Middle frontal gyrus (tissue), 1 donor: ENCODE results near the gene TMEM245.
"Not testable (repeated sequence)": the region's sequence is repeated elsewhere in the genome, so short reads cannot be mapped to it uniquely, and the experiment has no call there.

Experiments used
- DNase-seq: peaks from one replicate; pipeline ENCODE4 v3.0.0-alpha.2; 2015; ENCODE audit warnings: low spot score; ENCODE audit errors: extremely low spot score

Gene TMEM245

DNA sequence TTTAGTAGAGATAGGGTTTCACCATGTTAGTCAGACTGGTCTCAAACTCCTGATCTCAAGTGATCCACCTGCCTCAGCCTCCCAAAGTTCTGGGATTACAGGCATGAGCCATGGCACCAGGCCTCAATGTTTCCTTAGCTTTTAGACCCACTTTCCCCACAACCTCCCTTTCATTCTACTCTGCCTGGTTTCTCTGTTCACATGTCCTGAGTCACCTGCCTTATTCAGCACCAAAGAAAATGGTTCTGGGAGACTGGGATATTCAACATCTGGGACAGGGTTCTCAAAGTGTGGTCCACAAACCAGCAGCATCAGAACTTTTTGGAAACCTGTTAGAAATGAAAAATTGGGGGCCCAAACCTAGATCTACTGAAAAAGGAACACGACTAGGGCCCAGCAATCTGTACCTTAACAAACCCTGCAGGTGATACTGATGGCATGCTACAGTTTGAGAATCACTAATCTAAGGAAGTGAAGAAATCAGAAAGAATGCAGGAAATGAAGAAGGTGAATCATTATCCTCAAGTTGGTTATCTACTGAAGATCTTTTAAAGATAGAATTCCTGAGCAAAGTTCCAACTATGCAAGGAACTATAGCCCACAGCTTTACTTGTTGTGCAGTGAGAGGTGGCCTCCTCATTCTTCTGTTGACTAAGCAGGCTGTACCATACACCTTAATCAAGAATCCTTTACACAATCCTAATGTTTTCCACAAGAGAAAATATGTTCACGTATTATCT, 54.6 kb downstream of the TMEM245 start:
- no peak for DNase-seq

DNA sequence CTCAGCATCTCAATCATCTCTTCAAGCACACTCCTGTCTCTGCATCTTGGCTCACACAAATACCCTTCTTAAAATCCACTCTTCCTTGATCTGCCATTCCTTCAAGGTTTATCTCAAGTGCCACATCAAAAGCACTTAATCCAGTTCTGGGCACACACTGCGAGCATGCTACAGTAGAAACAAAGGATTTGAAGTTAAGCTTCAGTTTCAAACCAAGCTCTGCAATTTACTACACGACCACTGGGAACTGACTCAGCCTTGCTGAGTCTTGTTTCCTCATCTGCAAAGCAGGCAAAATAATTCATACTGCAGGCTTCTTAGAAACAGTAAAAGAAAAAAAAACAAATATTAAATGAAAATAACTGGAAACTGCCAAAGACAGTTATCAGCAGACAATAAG, 56.0 kb downstream of the TMEM245 start:
- DNase-seq: no peak

DNA sequence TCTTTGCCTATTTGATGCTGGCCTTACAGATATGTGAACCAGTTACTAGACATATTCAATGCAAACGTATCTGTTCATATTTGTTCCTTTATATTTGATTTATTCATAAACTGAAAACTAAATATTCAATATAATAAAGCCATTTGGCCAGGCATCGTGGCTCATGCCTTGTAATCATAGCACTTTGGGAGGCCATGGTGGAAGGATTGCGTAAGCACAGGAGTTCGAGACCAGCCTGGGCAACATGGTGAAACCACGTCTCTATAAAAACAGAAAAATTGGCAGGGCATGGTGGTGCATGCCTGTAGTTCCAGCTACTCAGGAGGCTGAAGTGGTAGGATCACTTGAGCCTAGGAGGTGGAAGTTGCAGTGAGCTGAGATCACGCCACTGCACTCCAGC, 57.2 kb downstream of the TMEM245 start:
- DNase-seq: no peak

DNA sequence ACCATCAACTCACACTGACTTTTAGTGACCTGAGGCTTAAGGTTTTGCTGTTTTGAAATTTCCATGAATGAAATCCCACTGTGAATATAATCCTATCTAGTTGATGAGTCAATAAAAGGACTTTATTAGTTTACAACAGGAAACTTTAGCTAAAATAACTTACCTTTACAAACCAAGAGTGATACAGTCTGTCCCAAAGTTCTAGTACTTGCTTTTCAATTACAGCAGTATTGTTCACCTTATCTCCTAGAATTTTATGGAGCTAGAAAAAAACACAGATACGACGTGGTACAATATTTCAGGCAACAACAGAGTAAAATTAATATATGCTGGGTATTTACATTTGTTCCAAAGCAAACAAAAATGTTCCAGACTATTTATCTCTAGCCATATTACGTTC, 59.6 kb downstream of the TMEM245 start:
- no peak for DNase-seq

DNA sequence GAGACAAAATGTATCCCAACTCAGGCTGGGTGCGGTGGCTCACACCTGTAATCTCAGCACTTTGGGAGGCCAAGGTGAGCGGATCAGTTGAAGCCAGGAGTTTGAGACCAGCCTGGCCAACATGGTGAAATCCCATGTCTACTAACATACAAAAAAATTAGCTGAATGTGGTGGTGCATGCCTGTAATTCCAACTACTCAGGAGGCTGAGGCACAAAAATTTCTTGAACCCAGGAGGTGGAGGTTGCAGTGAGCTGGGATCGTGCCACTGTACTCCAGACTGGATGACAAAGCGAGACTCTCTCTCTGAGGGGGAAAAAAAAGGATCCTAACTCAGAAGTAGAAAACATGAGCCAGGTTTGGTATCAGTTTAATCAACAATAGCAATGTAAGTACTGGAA, 66.6 kb downstream of the TMEM245 start:
- not testable (repeated sequence) for DNase-seq

DNA sequence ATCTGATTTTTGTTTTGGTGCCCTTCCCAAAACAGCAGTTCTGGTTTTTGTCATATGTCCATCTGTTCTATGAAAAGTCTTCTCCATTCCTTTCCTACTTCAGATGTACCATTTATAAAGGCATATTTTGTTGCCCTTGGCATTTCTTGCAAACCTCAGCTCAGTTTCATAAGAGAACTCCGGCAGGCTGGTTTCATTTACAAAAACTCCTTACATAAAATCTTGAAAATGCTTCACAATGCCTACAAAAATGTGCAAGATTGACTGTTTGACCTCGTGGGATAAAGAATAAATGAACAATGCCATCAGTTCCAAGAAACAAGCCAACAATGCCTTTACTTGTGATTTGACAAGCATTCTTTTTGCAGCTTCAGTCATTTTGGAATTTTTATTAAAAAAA, 67.3 kb downstream of the TMEM245 start:
- DNase-seq: no peak

DNA sequence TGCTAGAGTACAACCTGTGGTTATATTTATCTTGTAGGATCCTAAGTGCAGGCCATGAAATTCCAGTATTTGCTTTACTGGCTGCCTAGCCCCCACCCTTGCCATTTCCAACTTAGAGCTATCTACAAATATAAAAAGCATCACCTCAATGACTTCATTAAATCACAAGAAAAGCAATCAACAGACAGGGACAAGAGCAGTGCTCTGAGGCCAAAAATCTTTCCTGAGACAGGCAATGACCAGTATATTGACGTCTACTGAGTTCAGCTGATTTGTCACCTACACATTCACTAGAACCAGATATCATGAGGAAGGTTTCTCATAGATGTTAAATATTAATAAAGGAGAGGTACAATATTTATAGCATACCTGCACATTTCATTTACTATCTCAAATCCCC, 68.0 kb downstream of the TMEM245 start:
- no peak for DNase-seq

DNA sequence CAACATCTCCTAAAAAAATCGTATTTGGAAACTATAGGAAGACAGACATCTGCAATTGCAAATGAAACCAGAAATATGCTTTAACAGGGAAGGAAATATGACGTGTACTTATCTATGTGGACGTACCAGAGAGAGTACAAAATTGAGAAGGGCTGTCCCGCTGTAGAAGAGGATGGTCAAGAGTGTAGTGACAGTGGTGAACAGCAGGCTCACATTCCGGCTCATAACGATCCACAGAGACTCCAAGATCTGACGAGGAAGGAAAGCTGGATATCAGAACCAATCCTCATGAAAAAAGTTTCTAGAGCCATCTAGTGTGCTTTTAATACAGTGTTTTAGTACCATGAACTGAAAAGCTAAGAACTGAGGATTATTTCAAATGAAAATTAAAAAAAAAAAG, 69.3 kb downstream of the TMEM245 start:
- no peak for DNase-seq

DNA sequence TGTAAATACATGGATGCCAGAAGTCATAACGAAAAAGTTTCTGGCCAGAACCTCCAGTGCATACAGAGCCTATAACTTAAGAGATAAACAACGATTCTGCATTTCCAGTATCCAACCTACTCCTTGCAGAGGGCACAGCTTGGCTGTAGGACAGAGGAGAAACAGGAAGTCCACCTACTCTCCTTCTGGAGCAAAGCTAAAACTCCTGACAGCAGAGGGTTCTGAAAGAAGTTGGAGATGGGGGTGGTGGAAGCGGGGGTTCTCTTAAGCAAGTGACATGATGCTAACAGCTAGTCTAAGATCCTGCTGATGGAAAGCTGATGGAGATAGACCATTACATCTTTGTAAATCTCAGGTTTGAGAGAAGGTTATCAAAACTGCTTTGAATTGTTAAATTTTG, 70.9 kb downstream of the TMEM245 start:
- peak; percentile 36 for DNase-seq

DNA sequence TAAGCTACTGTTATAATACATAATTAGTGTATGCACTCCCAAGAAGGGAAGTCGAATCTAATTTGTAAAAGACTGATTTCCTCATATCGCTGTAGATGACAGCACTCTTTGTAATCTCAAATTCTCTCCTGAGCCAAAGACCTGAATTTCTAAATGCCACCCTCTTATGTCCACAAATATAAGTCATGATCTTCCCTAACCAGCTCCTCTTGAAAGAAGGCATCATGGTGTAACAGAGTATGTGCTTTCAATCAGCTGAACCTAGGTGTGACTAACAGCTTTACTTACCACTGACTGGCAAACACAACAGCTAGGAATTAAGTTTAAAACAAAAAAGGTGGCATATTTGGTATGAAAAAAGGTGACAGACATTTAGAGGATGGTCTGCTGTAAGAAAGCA, 72.5 kb downstream of the TMEM245 start:
- no peak for DNase-seq

DNA sequence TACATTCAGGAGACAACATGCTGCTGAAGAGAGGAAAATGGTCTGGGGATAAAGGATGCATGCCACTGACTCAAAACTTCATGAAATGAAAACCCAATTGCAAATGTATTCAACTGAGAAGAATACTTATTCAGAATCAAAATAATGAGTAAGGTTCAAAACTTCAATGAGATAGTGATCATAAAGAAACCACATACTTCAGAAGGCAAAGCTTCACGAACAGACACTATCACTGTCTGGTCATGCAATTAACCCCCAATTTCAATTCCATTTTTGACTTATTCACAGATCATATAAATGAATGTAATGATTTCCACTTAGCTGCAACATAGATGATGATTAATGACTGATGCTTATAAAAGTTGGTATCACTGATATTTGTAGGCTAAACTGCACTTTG, 73.4 kb downstream of the TMEM245 start:
- DNase-seq: no peak

GRCh38 chr9:109043578-109043977, 76.2 kb downstream of the TMEM245 start:
- no peak for DNase-seq

- DNase-seq: no peak
Measured at GRCh38 chr9:109040571-109040970, 79.2 kb downstream of the TMEM245 start.

- no peak for DNase-seq
Measured at GRCh38 chr9:109039539-109039938, 80.2 kb downstream of the TMEM245 start.

- DNase-seq: no peak
Measured at GRCh38 chr9:109037946-109038715, 81.6 kb downstream of the TMEM245 start.

DNA sequence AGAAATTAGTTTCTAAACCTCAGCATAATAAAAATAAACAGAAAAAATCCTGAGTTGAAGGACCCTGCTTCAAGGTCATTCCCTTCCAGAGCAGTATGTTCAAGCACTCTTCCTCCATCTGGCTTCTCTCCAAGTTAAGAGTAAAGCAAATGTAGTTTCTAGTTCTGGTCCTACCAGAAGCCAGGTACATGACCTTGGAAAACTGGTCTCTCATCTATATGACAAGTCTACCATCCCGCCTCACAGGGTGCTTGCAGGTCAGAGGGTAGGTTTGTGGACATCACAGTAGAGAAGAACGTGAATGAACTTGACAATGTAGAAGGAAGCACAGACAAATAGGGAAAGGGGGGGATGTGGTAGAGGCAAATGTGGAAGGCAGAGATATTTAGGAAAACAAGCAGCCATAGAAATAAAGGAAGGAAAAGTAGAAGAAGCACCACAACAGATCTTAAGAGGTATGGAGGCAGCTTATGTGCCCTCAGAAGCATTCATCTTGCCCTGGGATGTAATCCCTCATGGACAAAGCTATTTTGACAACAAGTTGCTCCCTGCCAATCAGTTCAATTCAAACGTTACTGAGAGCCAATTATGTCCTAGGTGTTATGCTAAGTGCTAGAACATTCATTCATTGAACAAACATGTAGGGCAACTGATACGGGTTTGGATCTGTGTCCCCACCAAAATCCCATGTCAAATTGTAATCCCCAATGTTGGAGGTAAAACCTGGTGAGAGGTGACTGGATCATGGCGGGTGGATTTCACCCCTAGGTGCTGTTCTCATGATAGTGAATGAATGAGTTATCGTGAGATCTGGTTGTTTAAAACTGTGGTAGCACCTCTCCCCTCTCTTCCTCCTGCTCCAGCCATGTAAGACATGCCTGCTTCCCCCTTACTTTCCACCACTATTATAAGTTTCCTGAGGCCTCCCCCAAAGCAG, 82.7 kb downstream of the TMEM245 start:
- no peak for DNase-seq

- DNase-seq: no peak
Measured at GRCh38 chr9:109035684-109036423, 83.9 kb downstream of the TMEM245 start.

DNA sequence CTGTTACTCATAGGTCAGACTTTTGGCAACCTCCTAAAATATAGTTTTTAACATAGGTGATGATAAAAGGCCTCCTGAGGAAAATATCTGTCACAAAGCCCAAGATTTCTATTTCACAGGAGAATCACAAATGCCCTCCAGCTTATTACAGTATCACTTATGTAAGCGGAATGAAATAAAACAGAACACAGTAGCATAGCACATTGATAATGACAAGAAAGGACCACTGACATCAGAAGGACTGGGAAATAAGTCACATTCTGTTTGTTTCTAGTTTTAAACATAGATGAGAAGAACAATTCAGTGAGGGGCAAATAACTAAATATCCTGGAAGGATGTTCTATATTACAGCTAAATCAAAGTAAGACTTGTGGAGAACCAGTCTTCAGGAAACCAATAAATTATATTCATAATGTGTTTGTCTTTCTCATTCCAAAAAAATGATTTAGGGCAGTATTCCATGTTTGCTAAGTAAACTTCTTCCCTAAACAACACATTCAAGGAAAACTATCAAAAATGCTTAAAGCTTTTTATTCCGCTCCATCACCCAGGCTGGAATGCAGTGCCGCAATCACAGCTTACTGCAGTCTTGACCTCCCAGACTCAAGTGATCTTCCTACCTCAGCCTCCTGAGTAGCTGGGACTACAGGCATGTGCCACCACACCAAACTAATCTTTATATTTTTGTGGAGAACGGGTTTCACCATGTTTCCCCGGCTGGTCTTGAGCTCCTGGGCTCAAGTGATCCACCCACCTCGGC, 85.6 kb downstream of the TMEM245 start:
- DNase-seq: no peak

GRCh38 chr9:109031241-109031640, 88.5 kb downstream of the TMEM245 start:
- no peak for DNase-seq

GRCh38 chr9:109030426-109030825, 89.3 kb downstream of the TMEM245 start:
- DNase-seq: no peak
